HepG2 (cell line): Measurements from ENCODE around the gene NELL2.

ENCODE experiments used
- CEBPZ ChIP-seq: IDR thresholded peaks from 2 replicates; pipeline ENCODE4 v1.6.1; 2012; ENCODE audit warnings: low read length, improper control_type of control experiment
- ELF1 ChIP-seq: sonication (generic); formaldehyde crosslinking; IDR thresholded peaks from 2 replicates; pipeline ENCODE4 v1.4.0; 2020; ENCODE audit warnings: missing genetic modification reagents
- GPBP1L1 ChIP-seq: sonication (generic); formaldehyde crosslinking; IDR thresholded peaks from 2 replicates; pipeline ENCODE4 v1.5.0; 2020; ENCODE audit warnings: mild to moderate bottlenecking, missing genetic modification reagents
- HCFC1 ChIP-seq: fragments of 150-350 bp; IDR thresholded peaks from 2 replicates; pipeline ENCODE4 v1.6.1; 2014; ENCODE audit warnings: low read depth, low read length
- POGZ ChIP-seq: sonication (generic); formaldehyde crosslinking; IDR thresholded peaks from 2 replicates; pipeline ENCODE4 v1.4.0; 2020; ENCODE audit warnings: mild to moderate bottlenecking, missing genetic modification reagents
- REST ChIP-seq, 2 experiments: IDR thresholded peaks; 2 replicates each; pipeline ENCODE4 v1.6.1; 2011 to 2012; ENCODE audit warnings: low read length in 2 of 2, borderline replicate concordance in 1 of 2, low read depth in 1 of 2, mild to moderate bottlenecking in 1 of 2, moderate library complexity in 1 of 2
- SMAD9 ChIP-seq: sonication (generic); formaldehyde crosslinking; IDR thresholded peaks from 2 replicates; pipeline ENCODE4 v1.5.1; 2020; ENCODE audit warnings: mild to moderate bottlenecking, missing genetic modification reagents
- TCF7L2 ChIP-seq: IDR thresholded peaks from 2 replicates; pipeline ENCODE4 v1.6.1; 2011; ENCODE audit warnings: mild to moderate bottlenecking, low read depth, low read length, moderate library complexity

- TF ChIP-seq ELF1 (CRISPR knock-in tag) (no peak), SMAD9 (CRISPR knock-in tag) (no peak), REST (IDR thresholded peaks at IDR 0.05; ENCODE audit: borderline replicate concordance in 1 of 2, low read depth in 1 of 2, low read length in 2 of 2) (no peak), CEBPZ (no peak), HCFC1 (no peak), POGZ (CRISPR knock-in tag) (no peak), TCF7L2 (no peak), GPBP1L1 (no peak)
These were observed 97.3 kb downstream of the NELL2 start for GRCh38 chr12:44778863-44779262.
